ENCODE data around the gene SLC51B. TPM values are rescaled to one million over a fixed set of nuclear protein-coding genes. Genes with fewer than 3 reads are reported as not detected.
A peak's percentile ranks its signal among the peaks of the same experiment; 100 is the strongest.

Gene SLC51B
- total RNA-seq, 1 donor from 2014 or later = not detected

DNA sequence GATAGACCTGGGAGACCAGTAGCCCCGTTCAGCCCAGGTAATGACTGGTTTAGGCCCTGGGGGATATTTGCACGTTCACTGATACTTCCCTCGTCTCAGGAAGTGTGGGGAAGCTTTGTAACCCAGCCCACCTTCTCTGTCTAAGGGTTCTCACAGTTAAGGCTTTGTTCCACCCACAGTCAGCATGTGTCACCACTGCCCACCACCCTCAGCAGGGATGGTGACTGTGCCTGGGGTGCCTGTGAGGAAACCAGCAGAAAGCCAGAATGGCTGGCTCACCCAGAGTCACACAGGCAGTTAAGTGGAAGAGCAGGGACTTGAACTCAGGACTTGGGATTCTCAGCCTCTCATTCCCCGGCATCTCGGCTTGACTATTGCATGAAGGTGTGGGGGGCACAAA lies 36.6 kb downstream of the SLC51B start:
- Mint-ChIP-seq H3K4me1 (ENCODE audit: unreplicated experiment) (peaks cover 22% of the 10 kb centered on the region), H3K27ac (ENCODE audit: unreplicated experiment) (no peak overlapping the region), H3K9me3 (ENCODE audit: unreplicated experiment) (no peaks in the 10 kb centered on the region), H3K27me3 (ENCODE audit: unreplicated experiment) (peaks cover 34% of the 10 kb centered on the region), H3K4me3 (ENCODE audit: unreplicated experiment) (no peak overlapping the region), H3K36me3 (ENCODE audit: unreplicated experiment) (no peaks in the 10 kb centered on the region)
- DNase-seq (ENCODE audit: extremely low spot score, unreplicated experiment) = no peak
- TF ChIP-seq, protein P1, sequence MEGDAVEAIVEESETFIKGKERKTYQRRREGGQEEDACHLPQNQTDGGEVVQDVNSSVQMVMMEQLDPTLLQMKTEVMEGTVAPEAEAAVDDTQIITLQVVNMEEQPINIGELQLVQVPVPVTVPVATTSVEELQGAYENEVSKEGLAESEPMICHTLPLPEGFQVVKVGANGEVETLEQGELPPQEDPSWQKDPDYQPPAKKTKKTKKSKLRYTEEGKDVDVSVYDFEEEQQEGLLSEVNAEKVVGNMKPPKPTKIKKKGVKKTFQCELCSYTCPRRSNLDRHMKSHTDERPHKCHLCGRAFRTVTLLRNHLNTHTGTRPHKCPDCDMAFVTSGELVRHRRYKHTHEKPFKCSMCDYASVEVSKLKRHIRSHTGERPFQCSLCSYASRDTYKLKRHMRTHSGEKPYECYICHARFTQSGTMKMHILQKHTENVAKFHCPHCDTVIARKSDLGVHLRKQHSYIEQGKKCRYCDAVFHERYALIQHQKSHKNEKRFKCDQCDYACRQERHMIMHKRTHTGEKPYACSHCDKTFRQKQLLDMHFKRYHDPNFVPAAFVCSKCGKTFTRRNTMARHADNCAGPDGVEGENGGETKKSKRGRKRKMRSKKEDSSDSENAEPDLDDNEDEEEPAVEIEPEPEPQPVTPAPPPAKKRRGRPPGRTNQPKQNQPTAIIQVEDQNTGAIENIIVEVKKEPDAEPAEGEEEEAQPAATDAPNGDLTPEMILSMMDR (IDR thresholded peaks at IDR 0.05) = no peak

DNA sequence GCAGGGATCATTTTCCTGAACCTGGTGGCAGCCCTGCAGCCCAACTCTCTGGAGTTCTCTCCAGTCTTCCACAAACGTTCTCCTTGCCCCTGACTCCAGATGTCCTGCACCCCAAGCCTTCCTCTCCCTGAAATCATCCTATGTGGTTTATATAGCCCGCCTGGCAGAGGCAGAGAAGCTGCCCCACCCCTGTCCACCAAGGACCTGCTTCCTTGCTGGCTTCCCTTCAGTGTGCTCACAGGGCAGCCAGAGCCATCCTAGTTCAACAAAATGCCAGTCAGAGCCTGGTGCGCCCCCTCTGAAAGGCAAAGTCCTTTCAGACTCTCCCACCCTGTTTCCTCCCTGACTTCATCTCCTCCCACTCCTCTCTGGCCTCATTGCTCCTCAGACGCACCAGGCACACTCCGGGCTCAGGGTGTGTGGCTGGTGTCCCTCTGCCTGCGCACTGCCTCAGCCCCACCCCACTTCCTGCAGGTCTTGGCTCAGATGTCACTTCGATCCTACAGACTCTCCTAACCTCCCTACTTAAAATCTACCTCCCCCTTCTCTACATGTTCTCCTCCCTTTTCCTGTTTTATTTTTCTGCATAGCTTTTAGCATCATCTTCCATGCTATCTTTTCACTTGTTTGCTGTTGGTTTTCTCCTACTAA lies 37.2 kb downstream of the SLC51B start:
- no peak overlapping the region for H3K4me3 Mint-ChIP-seq (ENCODE audit: unreplicated experiment)
- H3K27me3 Mint-ChIP-seq (ENCODE audit: unreplicated experiment) = peaks cover 34% of the 10 kb centered on the region
- peaks cover 26% of the 10 kb centered on the region for H3K4me1 Mint-ChIP-seq (ENCODE audit: unreplicated experiment)
- TF ChIP-seq, protein P1 (IDR thresholded peaks at IDR 0.05) = no peak
- no peak overlapping the region for H3K27ac Mint-ChIP-seq (ENCODE audit: unreplicated experiment)
- no peak for DNase-seq (ENCODE audit: extremely low spot score, unreplicated experiment)
- no peaks in the 10 kb centered on the region for H3K36me3 Mint-ChIP-seq (ENCODE audit: unreplicated experiment)
- H3K9me3 Mint-ChIP-seq (ENCODE audit: unreplicated experiment) = no peaks in the 10 kb centered on the region

DNA sequence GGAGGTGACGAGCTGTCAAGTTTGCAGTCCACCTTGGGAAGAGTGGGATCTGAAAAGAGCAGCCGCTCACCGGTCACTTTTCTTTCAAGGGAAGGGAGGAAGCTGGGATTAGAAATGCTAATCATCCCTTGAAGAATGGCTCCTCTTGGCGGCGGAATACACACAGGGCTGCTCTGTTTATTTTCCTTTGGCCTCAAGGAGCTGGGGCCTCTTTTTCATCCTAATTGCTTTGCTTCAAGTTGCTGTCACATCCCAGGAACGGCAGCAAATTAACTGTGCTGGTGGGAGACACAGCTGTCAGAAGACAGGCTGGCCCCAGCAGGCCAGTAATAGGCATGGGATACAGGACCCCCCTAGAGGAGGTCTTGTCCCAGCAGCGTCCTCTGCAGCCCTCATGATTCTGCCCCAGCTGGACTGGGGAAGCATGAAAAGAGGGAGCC lies 38.1 kb downstream of the SLC51B start:
- no peak overlapping the region for H3K4me3 Mint-ChIP-seq (ENCODE audit: unreplicated experiment)
- H3K9me3 Mint-ChIP-seq (ENCODE audit: unreplicated experiment) = no peaks in the 10 kb centered on the region
- peaks cover 33% of the 10 kb centered on the region for H3K4me1 Mint-ChIP-seq (ENCODE audit: unreplicated experiment)
- peaks cover 34% of the 10 kb centered on the region for H3K27me3 Mint-ChIP-seq (ENCODE audit: unreplicated experiment)
- DNase-seq (ENCODE audit: extremely low spot score, unreplicated experiment) = no peak
- H3K36me3 Mint-ChIP-seq (ENCODE audit: unreplicated experiment) = no peaks in the 10 kb centered on the region
- H3K27ac Mint-ChIP-seq (ENCODE audit: unreplicated experiment) = no peak overlapping the region
- TF ChIP-seq, protein P1 (IDR thresholded peaks at IDR 0.05) = peak; percentile 62

DNA sequence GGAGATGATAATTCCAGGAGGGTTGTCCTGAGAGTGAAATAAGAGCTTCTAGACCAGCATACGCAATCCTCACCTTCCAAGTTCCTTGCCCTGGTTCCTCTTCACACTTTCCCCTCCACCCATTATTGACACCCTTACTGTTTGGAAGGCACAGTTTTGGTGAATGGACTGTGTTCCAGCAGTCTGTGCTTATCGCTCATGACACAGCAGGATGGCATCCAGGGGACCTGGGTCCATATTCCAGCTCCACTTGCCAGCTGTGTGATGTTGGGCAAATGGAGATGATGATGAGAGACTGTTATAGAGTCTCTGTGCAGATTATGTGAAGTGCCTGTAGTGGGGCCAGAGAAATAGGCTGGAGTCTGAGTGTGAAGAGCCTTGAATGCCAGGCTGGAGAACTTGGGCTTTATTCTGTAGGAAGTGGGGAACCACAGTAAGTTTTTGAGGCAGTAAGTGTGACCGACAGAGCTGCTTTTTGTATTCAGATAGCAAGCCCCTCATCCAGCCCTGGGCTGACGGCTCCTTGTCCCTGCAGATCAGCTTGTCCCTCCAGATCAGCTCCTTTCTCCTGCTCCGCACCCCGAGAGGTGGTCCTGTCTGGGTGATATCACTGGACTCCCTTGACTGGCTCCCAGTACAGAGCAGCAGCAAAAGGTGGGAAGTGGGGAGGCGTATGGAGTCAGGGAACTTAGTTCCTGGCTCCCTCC lies 39.5 kb downstream of the SLC51B start:
- Mint-ChIP-seq H3K27me3 (ENCODE audit: unreplicated experiment) (peaks cover 31% of the 10 kb centered on the region), H3K4me1 (ENCODE audit: unreplicated experiment) (peaks cover 35% of the 10 kb centered on the region), H3K4me3 (ENCODE audit: unreplicated experiment) (no peak overlapping the region), H3K36me3 (ENCODE audit: unreplicated experiment) (no peaks in the 10 kb centered on the region), H3K9me3 (ENCODE audit: unreplicated experiment) (no peaks in the 10 kb centered on the region), H3K27ac (ENCODE audit: unreplicated experiment) (no peak overlapping the region)
- TF ChIP-seq, protein P1 (IDR thresholded peaks at IDR 0.05) = no peak
- no peak for DNase-seq (ENCODE audit: extremely low spot score, unreplicated experiment)

DNA sequence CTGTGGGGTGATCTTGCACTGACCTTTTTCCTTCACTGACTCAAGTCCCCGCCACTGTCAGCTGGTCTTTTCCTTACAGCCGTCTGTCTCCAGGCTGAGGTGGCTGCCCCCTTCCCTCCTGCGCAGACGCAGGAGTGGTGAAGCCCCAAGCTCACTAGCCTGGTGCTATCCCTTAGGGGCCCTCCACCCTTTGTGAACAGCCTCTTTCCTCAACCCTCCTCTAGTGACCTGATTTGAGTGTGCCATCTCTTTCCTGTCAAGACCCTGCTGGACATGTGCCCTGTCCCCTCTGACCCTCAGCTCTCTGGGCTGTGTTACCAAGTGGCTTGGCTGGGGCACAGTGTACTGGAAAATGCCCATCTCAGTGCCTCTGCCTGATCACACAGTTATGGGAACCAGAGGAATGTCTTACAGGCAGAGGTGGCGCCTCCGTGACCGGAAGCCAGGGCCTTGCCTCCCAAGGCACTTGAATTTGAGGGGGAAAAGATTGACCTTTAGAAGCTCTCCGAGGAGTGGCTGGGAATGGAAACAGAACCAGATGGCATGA lies 40.1 kb downstream of the SLC51B start:
- TF ChIP-seq, protein P1 (IDR thresholded peaks at IDR 0.05) = no peak
- Mint-ChIP-seq H3K9me3 (ENCODE audit: unreplicated experiment) (no peaks in the 10 kb centered on the region), H3K36me3 (ENCODE audit: unreplicated experiment) (no peaks in the 10 kb centered on the region), H3K27ac (ENCODE audit: unreplicated experiment) (no peak overlapping the region), H3K4me1 (ENCODE audit: unreplicated experiment) (peaks cover 35% of the 10 kb centered on the region), H3K27me3 (ENCODE audit: unreplicated experiment) (peaks cover 31% of the 10 kb centered on the region), H3K4me3 (ENCODE audit: unreplicated experiment) (no peak overlapping the region)
- no peak for DNase-seq (ENCODE audit: extremely low spot score, unreplicated experiment)

Data from osteocyte (in vitro differentiated cells).